HepG2 (cell line): Measurements from ENCODE around the gene PAN2. TPM values are rescaled to one million over a fixed set of nuclear protein-coding genes. Genes with fewer than 3 reads are reported as not detected.
A peak's percentile ranks its signal among the peaks of the same experiment; 100 is the strongest.

ENCODE experiments used
- ASH2L ChIP-seq: fragments of 300-600, 200-600 bp; sonication (generic); IDR thresholded peaks from 2 replicates; pipeline ENCODE4 v1.7.0; 2017; ENCODE audit warnings: low read depth, mild to moderate bottlenecking, moderate library complexity, mixed read lengths, low read length; ENCODE audit not compliant: insufficient read length
- CBX5 ChIP-seq: sonication (generic); formaldehyde crosslinking; IDR thresholded peaks from 2 replicates; pipeline ENCODE4 v1.4.0; 2020; ENCODE audit warnings: missing genetic modification reagents, borderline replicate concordance
- CENPT ChIP-seq: sonication (generic); formaldehyde crosslinking; IDR thresholded peaks from 2 replicates; pipeline ENCODE4 v1.8.0; 2022; ENCODE audit warnings: low read depth, mild to moderate bottlenecking, moderate library complexity, missing genetic modification reagents
- CREM ChIP-seq, 2 experiments: sonication (generic) in 1 of 2; formaldehyde crosslinking in 1 of 2; IDR thresholded peaks; 2 replicates each; pipeline versions ENCODE4 v1.4.0 to v1.6.1; 2016 to 2020; ENCODE audit warnings: antibody characterized with exemption in 1 of 2, mild to moderate bottlenecking in 1 of 2, missing genetic modification reagents in 1 of 2
- FIP1L1 ChIP-seq: fragments of 200-400 bp; formaldehyde crosslinking; IDR thresholded peaks from 2 replicates; pipeline ENCODE4 v1.6.1; 2018; ENCODE audit warnings: low read depth, mild to moderate bottlenecking, low read length, moderate library complexity, borderline replicate concordance; ENCODE audit not compliant: insufficient read depth
- HINFP ChIP-seq: sonication (generic); formaldehyde crosslinking; IDR thresholded peaks from 2 replicates; pipeline ENCODE4 v1.4.0; 2020; ENCODE audit warnings: low read depth, mild to moderate bottlenecking, missing genetic modification reagents
- HOXA3 ChIP-seq: sonication (generic); formaldehyde crosslinking; IDR thresholded peaks from 2 replicates; pipeline ENCODE4 v1.5.0; 2020; ENCODE audit warnings: missing genetic modification reagents
- KLF15 ChIP-seq: sonication (generic); formaldehyde crosslinking; IDR thresholded peaks from 2 replicates; pipeline ENCODE4 v1.8.1; 2023; ENCODE audit warnings: borderline replicate concordance, mild to moderate bottlenecking, inconsistent platforms, missing genetic modification reagents, mixed read lengths
- MEIS1 ChIP-seq: sonication (generic); formaldehyde crosslinking; IDR thresholded peaks from 2 replicates; pipeline ENCODE4 v1.9.0; 2021; ENCODE audit warnings: mild to moderate bottlenecking, missing genetic modification reagents, moderate library complexity, borderline replicate concordance
- MYC ChIP-seq: sonication (generic); formaldehyde crosslinking; IDR thresholded peaks from 2 replicates; pipeline ENCODE4 v1.9.0; 2021; ENCODE audit warnings: missing genetic modification reagents, borderline replicate concordance
- NBN ChIP-seq: fragments of 450-650 bp; conservative IDR thresholded peaks from 2 replicates; pipeline ENCODE4 v1.6.1; 2017
- NFE2 ChIP-seq: sonication (generic); formaldehyde crosslinking; IDR thresholded peaks from 2 replicates; pipeline ENCODE4 v1.4.0; 2020; ENCODE audit warnings: missing genetic modification reagents
- NFE2L1 ChIP-seq: sonication (generic); formaldehyde crosslinking; IDR thresholded peaks from 2 replicates; pipeline ENCODE4 v1.4.0; 2020; ENCODE audit warnings: missing genetic modification reagents, mild to moderate bottlenecking, borderline replicate concordance
- NRL ChIP-seq: sonication (generic); formaldehyde crosslinking; IDR thresholded peaks from 2 replicates; pipeline ENCODE4 v1.5.0; 2020; ENCODE audit warnings: missing genetic modification reagents, mild to moderate bottlenecking, moderate library complexity, borderline replicate concordance
- PCBP2 ChIP-seq: fragments of 200-400 bp; formaldehyde crosslinking; optimal IDR thresholded peaks from 2 replicates; pipeline ENCODE3; 2018; ENCODE audit warnings: low read length, low read depth; ENCODE audit not compliant: poor library complexity, severe bottlenecking
- SP4 ChIP-seq: sonication (generic); formaldehyde crosslinking; IDR thresholded peaks from 2 replicates; pipeline ENCODE4 v1.8.1; 2023; ENCODE audit warnings: mild to moderate bottlenecking, missing genetic modification reagents
- YY1 ChIP-seq: IDR thresholded peaks from 2 replicates; pipeline ENCODE4 v1.6.1; 2011; ENCODE audit warnings: low read length, low read depth, moderate library complexity, mild to moderate bottlenecking; ENCODE audit not compliant: insufficient read depth, insufficient replicate concordance
- ZC3H13 ChIP-seq: sonication (generic); formaldehyde crosslinking; IDR thresholded peaks from 2 replicates; pipeline ENCODE4 v1.8.1; 2023; ENCODE audit warnings: mild to moderate bottlenecking, missing genetic modification reagents, moderate library complexity
- ZNF704 ChIP-seq: sonication (generic); formaldehyde crosslinking; IDR thresholded peaks from 2 replicates; pipeline ENCODE4 v1.8.1; 2023; ENCODE audit warnings: mild to moderate bottlenecking, inconsistent platforms, moderate library complexity, missing genetic modification reagents, borderline replicate concordance
- ZSCAN20 ChIP-seq: sonication (generic); formaldehyde crosslinking; IDR thresholded peaks from 2 replicates; pipeline ENCODE4 v1.4.0; 2020; ENCODE audit warnings: missing genetic modification reagents, mild to moderate bottlenecking, borderline replicate concordance
- ZSCAN31 ChIP-seq: sonication (generic); formaldehyde crosslinking; IDR thresholded peaks from 2 replicates; pipeline ENCODE4 v1.5.0; 2020; ENCODE audit warnings: low read depth, mild to moderate bottlenecking, missing genetic modification reagents
- polyA plus RNA-seq, 8 experiments: library from polyadenylated mRNA; depleted of rRNA in 3 of 8; stranded (reverse) in 7 of 8; unstranded in 1 of 8; fragments of >200 nt; fragmentation: Illumina TruSeq in 4 of 8; extraction: Trizol in 4 of 8; gene quantifications; 2 replicates each; pipeline versions ENCODE4 v1.2.1 to v1.2.3, GENCODE V29; 2011 to 2016; ENCODE audit warnings: low read depth in 4 of 8, missing spikeins in 1 of 8, mixed read lengths in 1 of 8; ENCODE audit not compliant: insufficient read depth in 1 of 8
- total RNA-seq, 5 experiments: library from RNA; depleted of rRNA; stranded (reverse); fragments of >200 nt; fragmentation: Illumina TruSeq; extraction: Trizol; gene quantifications; 2 replicates each; pipeline ENCODE4 v1.2.3, GENCODE V29; 2016; ENCODE audit warnings: low read depth in 1 of 5
- TF ChIP-seq, protein P1 (sequence below), 2 experiments: IDR thresholded peaks; 2 replicates each; pipeline ENCODE4 v1.6.1; 2011 to 2012; ENCODE audit warnings: low read length in 2 of 2, borderline replicate concordance in 1 of 2, low read depth in 1 of 2, mild to moderate bottlenecking in 1 of 2, moderate library complexity in 1 of 2

The PAN2 gene
- total and polyA plus RNA-seq, 2 of the 13 experiments (the other 11 are each of a cell fraction or from before 2014, with no cell fraction given) = 27.2 to 61.1 TPM

DNA sequence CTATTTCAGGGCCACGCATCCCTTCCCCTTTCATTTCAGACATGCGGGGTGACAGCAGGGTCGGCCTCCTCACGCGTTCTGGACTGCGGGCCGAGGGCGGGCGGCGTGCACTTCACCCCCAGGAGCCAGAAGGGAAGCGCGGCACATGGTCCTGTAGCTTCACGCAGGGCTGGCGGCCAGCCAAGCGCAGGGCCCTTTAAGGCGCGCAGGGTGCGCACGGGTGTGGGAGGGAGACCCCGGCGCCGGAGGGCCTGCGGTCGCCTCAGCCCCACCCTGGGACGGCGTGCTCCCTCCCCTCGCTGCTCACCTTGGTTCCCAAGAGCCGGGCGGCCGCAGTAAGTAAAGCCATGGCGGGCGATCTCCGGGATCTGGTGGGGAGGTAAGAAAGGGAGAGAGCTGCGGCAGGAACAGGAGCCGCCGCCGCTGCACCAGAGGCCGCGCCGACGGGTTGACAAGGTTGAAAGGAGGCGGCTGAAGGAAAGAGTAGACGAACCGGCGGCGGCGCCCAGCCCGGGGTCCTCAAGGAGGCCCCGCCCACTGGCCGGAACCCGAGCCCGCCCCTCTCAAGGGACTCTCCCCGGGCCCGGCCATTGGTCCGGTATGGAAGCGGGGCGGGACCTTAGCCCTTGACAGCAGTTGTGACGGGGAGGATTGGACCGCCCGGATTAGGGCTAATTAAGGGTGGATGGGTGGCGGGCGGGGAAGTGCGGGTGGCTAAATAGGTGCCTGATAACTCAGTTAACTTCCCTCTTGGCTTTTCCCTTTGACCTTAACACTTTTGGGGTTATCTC is 33.8 kb downstream of the PAN2 start, which contains the start of gene CS (continued):
- no peak for TF ChIP-seq HOXA3 (CRISPR knock-in tag)
- TF ChIP-seq ZSCAN20 (CRISPR knock-in tag) = no peak
- TF ChIP-seq KLF15 (CRISPR knock-in tag) = peak; percentile 16; the same call in 1 of the 2 replicates
- peak; percentile 92 for TF ChIP-seq MYC (CRISPR knock-in tag)
- no peak for TF ChIP-seq NFE2 (CRISPR knock-in tag)
- TF ChIP-seq CREM (IDR thresholded peaks at IDR 0.05) = peak; percentile 60
- TF ChIP-seq CREM (CRISPR knock-in tag; IDR thresholded peaks at IDR 0.05) = no peak
- TF ChIP-seq NFE2L1 (CRISPR knock-in tag) = peak; percentile 55; the same call in 1 of the 2 replicates
- TF ChIP-seq ZC3H13 (CRISPR knock-in tag) = 0 out of 2 replicates have a peak, but pooled peaks have one; percentile 37
- TF ChIP-seq ZNF704 = peak; percentile 88
- TF ChIP-seq NBN = no peak
- peak; percentile 81 for TF ChIP-seq MEIS1 (CRISPR knock-in tag)
- TF ChIP-seq FIP1L1 = no peak
- no peak for TF ChIP-seq YY1
- no peak for TF ChIP-seq CBX5 (CRISPR knock-in tag)
- TF ChIP-seq ZSCAN31 (CRISPR knock-in tag) = peak; percentile 51; the same call in 1 of the 2 replicates
- peak; percentile 67; the same call in 1 of the 2 replicates for TF ChIP-seq HINFP
- TF ChIP-seq PCBP2 = no peak
- TF ChIP-seq CENPT (CRISPR knock-in tag) = peak; percentile 82
- peak; percentile 93; the same call in 1 of the 2 replicates for TF ChIP-seq NRL (CRISPR knock-in tag)
- peak; percentile 90 for TF ChIP-seq ASH2L
- TF ChIP-seq, protein P1, sequence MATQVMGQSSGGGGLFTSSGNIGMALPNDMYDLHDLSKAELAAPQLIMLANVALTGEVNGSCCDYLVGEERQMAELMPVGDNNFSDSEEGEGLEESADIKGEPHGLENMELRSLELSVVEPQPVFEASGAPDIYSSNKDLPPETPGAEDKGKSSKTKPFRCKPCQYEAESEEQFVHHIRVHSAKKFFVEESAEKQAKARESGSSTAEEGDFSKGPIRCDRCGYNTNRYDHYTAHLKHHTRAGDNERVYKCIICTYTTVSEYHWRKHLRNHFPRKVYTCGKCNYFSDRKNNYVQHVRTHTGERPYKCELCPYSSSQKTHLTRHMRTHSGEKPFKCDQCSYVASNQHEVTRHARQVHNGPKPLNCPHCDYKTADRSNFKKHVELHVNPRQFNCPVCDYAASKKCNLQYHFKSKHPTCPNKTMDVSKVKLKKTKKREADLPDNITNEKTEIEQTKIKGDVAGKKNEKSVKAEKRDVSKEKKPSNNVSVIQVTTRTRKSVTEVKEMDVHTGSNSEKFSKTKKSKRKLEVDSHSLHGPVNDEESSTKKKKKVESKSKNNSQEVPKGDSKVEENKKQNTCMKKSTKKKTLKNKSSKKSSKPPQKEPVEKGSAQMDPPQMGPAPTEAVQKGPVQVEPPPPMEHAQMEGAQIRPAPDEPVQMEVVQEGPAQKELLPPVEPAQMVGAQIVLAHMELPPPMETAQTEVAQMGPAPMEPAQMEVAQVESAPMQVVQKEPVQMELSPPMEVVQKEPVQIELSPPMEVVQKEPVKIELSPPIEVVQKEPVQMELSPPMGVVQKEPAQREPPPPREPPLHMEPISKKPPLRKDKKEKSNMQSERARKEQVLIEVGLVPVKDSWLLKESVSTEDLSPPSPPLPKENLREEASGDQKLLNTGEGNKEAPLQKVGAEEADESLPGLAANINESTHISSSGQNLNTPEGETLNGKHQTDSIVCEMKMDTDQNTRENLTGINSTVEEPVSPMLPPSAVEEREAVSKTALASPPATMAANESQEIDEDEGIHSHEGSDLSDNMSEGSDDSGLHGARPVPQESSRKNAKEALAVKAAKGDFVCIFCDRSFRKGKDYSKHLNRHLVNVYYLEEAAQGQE (IDR thresholded peaks at IDR 0.05; ENCODE audit: borderline replicate concordance in 1 of 2, low read depth in 1 of 2, low read length in 2 of 2) = no peak
- peak; percentile 68; the same call in 1 of the 2 replicates for TF ChIP-seq SP4 (CRISPR knock-in tag)
